GM12872 (cell line): Measurements from ENCODE around the gene OR2V1.

ENCODE experiments used
- TF ChIP-seq, protein P1 (sequence below): IDR thresholded peaks from 3 replicates; pipeline ENCODE4 v1.5.1; 2011; ENCODE audit warnings: low read depth, mild to moderate bottlenecking, low read length, moderate library complexity; ENCODE audit not compliant: insufficient read depth

The OR2V1 gene

DNA sequence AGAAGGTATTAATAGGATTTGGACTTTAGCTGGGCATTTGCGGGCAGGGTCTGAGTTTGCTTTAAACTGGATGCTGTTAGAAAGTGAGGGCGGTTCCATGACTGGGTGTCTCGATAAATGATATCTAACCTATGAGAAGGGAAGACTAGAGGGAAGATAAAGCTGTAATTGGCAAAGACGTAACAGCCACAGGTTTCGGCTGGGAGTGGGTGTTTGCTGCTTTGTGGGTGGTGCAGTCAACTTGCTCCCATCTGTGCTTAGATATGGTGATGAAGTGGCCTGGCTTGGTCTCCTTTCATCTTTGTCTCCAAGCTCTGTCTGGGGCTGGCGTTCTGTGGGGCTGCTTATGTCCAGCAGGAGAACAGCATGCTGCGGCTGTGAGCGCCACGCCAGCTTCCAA, 23.3 kb downstream of the OR2V1 start:
- TF ChIP-seq, protein P1, sequence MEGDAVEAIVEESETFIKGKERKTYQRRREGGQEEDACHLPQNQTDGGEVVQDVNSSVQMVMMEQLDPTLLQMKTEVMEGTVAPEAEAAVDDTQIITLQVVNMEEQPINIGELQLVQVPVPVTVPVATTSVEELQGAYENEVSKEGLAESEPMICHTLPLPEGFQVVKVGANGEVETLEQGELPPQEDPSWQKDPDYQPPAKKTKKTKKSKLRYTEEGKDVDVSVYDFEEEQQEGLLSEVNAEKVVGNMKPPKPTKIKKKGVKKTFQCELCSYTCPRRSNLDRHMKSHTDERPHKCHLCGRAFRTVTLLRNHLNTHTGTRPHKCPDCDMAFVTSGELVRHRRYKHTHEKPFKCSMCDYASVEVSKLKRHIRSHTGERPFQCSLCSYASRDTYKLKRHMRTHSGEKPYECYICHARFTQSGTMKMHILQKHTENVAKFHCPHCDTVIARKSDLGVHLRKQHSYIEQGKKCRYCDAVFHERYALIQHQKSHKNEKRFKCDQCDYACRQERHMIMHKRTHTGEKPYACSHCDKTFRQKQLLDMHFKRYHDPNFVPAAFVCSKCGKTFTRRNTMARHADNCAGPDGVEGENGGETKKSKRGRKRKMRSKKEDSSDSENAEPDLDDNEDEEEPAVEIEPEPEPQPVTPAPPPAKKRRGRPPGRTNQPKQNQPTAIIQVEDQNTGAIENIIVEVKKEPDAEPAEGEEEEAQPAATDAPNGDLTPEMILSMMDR = no peak

- TF ChIP-seq, protein P1 = no peak
Observed at GRCh38 chr5:181105391-181106025, 25.5 kb downstream of the OR2V1 start.

- TF ChIP-seq, protein P1 = no peak
Observed at GRCh38 chr5:181100121-181100875, 30.7 kb downstream of the OR2V1 start.

DNA sequence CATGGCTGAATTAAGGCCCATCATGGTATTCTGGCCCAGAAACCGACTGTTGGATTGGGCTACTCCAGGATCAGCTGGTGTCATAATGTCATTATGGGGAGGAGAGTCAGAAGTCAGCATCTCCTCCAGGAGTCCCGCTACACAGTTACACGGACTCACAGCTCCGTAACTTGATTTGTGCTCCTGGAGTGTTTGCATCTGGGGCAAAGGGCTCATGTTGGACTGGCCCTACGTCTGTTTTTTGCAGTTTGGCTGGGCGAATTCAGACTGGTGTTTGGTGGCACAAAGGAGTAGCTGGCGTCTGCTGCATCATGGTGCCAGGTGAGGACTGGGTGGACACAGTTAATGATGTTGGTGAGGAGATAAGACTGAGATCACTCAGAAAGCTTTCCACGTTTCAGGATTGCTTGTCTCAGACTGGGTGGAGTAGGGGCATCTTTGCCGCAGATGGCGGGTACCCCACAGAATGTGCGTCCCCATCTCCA, 31.3 kb downstream of the OR2V1 start:
- TF ChIP-seq, protein P1 = no peak

- TF ChIP-seq, protein P1 = no peak
Observed at GRCh38 chr5:181098762-181099601, 32.0 kb downstream of the OR2V1 start.

- TF ChIP-seq, protein P1 = no peak
Observed at GRCh38 chr5:181092428-181092827, 38.5 kb downstream of the OR2V1 start.

- TF ChIP-seq, protein P1 = peak; percentile 49
Observed at GRCh38 chr5:181088289-181088688, 42.7 kb downstream of the OR2V1 start.
